Measurements from ENCODE around the gene LYPD6B.

LYPD6B gene

DNA sequence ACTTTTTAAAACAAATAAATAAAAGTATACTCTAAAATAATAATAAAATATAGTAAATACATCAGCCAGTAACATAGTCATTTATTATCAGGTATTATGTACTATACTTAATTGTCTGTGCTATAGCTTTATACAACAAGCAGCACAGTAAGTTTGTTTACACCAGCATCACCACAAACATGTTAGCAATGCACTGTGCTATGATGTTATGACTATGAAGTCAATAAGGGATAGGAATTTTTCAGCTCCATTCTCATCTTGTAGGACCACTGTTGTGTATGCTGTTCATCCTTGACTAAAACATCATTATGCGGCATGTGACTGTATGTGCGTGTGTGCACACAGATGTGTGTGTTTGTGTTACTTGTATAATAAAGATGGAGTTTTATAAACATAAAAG, 137.5 kb downstream of the LYPD6B start:
- DNase-seq (ENCODE audit: low read depth) = no peak
- no peak overlapping the region for H3K4me3 ChIP-seq (ENCODE audit: low read depth, low read length)
- TF ChIP-seq, protein P1, sequence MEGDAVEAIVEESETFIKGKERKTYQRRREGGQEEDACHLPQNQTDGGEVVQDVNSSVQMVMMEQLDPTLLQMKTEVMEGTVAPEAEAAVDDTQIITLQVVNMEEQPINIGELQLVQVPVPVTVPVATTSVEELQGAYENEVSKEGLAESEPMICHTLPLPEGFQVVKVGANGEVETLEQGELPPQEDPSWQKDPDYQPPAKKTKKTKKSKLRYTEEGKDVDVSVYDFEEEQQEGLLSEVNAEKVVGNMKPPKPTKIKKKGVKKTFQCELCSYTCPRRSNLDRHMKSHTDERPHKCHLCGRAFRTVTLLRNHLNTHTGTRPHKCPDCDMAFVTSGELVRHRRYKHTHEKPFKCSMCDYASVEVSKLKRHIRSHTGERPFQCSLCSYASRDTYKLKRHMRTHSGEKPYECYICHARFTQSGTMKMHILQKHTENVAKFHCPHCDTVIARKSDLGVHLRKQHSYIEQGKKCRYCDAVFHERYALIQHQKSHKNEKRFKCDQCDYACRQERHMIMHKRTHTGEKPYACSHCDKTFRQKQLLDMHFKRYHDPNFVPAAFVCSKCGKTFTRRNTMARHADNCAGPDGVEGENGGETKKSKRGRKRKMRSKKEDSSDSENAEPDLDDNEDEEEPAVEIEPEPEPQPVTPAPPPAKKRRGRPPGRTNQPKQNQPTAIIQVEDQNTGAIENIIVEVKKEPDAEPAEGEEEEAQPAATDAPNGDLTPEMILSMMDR (IDR thresholded peaks at IDR 0.05; ENCODE audit: control insufficient read depth, extremely low read depth, insufficient read depth) = no peak

DNA sequence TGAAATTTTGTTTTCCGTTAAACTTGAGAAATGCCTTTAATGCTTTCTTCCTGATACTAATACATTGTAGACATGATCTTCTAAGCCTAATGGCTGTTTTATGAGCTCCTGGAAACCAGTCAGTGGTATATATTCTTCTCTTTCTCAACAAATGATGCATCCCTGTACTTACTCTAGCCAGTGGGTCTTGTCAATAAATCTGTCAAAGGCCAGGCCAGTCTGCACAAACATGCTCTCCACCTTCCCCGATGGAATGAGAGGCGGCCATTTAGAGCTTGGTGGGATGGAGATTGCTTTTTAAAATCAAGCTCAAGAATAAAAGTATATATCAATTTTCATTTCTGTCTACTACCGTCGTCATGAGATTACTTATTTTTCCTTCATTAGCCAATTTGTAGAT, 140.1 kb downstream of the LYPD6B start:
- no peak for DNase-seq (ENCODE audit: low read depth)
- TF ChIP-seq, protein P1 (IDR thresholded peaks at IDR 0.05; ENCODE audit: control insufficient read depth, extremely low read depth, insufficient read depth) = no peak
- no peak overlapping the region for H3K4me3 ChIP-seq (ENCODE audit: low read depth, low read length)

DNA sequence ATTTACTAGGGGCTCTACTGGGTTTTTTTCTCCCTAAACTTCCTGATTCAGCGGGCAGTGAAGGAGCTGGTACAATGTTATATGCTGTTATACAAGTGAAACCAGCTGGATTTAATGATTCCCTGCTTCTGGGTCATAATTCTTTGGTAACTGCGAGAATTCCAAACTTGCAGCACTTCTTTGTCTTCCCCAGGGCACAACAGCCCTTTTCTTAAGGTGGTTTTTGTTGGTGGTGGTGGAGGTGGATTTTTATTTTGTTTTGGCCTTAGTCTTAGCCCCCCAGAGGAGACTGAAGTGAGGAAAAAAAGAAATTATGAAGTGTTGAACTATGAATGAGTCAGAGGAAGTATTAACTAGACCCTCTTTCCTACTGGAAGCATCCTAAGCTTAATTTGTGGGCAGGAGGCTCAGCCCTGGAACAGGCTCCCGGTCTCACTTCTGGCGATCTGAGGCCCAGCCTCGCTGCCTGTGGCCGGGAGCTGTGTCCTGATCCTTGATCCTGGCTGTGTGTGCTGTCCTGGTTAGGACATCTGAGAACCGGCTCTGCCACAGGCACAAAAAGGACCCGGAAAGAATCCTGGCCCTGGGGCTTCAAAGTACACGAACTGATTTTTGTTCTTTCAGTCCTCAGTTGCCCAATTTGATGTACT, 141.9 kb downstream of the LYPD6B start:
- TF ChIP-seq, protein P1 (IDR thresholded peaks at IDR 0.05; ENCODE audit: control insufficient read depth, extremely low read depth, insufficient read depth) = no peak
- H3K4me3 ChIP-seq (ENCODE audit: low read depth, low read length) = no peak overlapping the region
- DNase-seq (ENCODE audit: low read depth) = no peak

DNA sequence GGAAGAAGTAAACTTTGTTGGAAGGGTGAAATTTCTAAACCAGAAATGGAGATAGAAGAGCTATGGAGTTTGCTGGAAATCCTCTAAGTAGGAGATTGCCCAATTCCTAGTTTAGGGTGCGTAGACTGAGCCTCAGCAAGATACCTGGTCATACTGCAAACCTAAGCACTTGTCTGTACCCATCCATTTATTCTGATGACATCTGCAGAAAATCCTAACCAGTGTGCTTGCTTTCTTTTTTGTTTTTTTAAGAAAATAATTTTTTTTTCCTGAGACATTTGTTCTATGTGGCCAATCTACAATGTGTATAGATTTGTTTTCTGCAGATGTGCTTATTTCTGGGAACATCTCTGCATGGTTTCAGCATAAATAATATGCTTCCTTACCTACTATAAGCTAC, 144.7 kb downstream of the LYPD6B start:
- DNase-seq (ENCODE audit: low read depth) = no peak
- TF ChIP-seq, protein P1 (IDR thresholded peaks at IDR 0.05; ENCODE audit: control insufficient read depth, extremely low read depth, insufficient read depth) = no peak

DNA sequence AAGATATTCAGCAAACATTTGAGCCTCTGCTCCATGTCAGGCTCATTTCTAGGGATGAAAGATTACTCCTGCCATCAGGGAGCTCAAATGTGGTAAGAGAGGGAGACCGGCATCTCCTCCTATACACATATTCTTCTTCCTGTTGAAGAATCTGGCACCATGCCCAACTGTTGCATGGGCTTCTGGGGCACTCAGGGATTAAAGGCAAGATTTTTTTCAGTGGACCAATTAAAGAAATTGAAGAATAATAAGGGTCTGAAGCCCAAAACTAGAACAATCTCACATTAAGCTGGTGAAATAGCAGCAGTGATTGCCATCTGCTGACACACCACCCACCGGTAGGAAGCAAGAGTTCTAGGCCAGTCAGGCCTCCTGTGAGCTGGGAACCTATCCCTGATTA, 146.5 kb downstream of the LYPD6B start:
- TF ChIP-seq, protein P1 (IDR thresholded peaks at IDR 0.05; ENCODE audit: control insufficient read depth, extremely low read depth, insufficient read depth) = no peak
- H3K4me3 ChIP-seq (ENCODE audit: low read depth, low read length) = no peak overlapping the region

More for the DNA sequence above, 144.7 kb downstream of the LYPD6B start:
- H3K4me3 ChIP-seq (ENCODE audit: low read depth, low read length) = no peak overlapping the region

DNA sequence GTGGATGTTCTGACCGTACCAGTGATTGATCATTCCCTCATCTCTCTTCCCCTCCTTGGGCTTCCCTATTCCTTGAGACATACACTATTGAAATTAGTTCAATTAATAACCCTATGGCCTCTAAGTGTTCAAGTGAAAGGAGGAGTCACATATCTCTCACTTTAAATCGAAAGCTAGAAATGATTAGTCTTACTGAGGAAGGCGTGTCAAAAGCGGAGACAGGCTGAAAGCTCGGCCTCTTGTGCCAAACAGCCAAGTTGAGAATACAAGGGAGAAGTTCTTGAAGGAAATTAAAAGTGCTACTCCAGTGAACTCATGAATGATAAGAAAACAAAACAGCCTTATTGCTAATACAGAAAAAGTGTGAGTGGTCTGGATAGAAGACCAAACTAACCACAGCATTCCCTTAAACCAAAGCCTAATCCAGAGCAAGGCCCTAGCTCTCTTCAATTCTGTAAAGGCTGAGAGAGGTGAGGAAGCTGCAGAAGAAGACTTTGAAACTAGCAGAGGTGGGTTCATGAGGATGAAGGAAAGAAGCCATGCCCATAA, 147.5 kb downstream of the LYPD6B start:
- no peak overlapping the region for H3K4me3 ChIP-seq (ENCODE audit: low read depth, low read length)
- TF ChIP-seq, protein P1 (IDR thresholded peaks at IDR 0.05; ENCODE audit: control insufficient read depth, extremely low read depth, insufficient read depth) = no peak
- no peak for DNase-seq (ENCODE audit: low read depth)

More for the DNA sequence above, 146.5 kb downstream of the LYPD6B start:
- DNase-seq (ENCODE audit: low read depth) = no peak

DNA sequence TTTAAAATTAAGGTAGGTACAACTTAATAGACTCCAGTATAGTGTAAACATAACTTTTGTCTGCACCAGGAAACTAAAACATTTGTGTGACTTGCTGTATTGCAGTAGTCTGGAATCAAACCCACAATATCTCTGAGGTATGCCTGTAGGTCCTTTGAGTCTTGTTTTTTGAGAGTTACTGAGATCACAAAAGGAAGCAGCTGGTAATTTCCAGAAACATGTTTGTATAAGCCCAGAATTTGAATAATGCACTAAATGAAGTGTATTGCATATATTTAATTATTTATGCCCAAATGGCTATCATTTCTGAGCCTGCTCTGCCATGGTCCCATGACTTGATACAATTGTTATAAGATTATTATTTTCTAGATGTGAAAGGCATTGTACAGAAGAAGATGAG, 148.6 kb downstream of the LYPD6B start:
- DNase-seq (ENCODE audit: low read depth) = no peak
- no peak overlapping the region for H3K4me3 ChIP-seq (ENCODE audit: low read depth, low read length)
- TF ChIP-seq, protein P1 (IDR thresholded peaks at IDR 0.05; ENCODE audit: control insufficient read depth, extremely low read depth, insufficient read depth) = no peak
